Measurements from ENCODE around the gene COL16A1.

The COL16A1 gene

DNA sequence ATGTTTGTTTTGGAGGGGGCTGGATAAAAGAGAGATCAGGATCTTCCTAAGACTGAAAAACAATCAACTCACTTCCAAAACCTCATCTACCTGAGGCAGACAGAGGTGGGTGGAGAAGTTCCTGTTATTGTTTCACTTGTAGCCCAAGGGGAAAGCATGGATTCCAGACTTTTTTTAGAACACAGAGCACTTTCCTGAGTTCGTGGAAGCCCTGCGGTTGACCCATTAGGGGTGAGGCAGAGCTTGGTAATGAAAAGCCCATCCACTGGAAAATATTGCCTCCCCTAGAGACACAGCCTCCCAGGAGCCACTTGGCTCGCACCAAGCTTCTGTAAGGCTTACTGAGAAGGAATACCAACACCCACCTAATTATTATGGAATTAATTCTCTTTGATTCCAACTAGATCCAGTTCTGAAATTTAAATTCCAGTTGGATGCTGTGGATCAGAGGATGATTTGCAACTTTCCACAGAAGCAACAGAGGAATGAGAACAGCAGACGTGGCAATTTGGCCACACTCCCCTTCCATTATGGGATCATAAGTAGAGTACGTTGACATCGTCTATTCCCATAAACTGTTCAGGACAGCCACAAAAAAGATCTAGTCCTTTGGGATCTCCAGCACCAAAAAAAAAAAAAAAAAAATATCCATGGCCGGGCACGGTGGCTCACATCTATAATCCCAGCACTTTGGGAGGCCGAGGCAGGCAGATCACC is 55.0 kb downstream of the COL16A1 start:
- peaks cover 13% of the 10 kb centered on the region for H3K4me1 ChIP-seq (ENCODE audit: control insufficient read depth, low read length)
- H3F3A ChIP-seq (ENCODE audit: control insufficient read depth, insufficient read depth) = no peaks in the 10 kb centered on the region
- no peak overlapping the region for H3K4me3 ChIP-seq (ENCODE audit: low read length)
- no peaks in the 10 kb centered on the region for H3K9me3 ChIP-seq (ENCODE audit: control insufficient read depth, insufficient read depth, low read length)
- TF ChIP-seq, protein P1, sequence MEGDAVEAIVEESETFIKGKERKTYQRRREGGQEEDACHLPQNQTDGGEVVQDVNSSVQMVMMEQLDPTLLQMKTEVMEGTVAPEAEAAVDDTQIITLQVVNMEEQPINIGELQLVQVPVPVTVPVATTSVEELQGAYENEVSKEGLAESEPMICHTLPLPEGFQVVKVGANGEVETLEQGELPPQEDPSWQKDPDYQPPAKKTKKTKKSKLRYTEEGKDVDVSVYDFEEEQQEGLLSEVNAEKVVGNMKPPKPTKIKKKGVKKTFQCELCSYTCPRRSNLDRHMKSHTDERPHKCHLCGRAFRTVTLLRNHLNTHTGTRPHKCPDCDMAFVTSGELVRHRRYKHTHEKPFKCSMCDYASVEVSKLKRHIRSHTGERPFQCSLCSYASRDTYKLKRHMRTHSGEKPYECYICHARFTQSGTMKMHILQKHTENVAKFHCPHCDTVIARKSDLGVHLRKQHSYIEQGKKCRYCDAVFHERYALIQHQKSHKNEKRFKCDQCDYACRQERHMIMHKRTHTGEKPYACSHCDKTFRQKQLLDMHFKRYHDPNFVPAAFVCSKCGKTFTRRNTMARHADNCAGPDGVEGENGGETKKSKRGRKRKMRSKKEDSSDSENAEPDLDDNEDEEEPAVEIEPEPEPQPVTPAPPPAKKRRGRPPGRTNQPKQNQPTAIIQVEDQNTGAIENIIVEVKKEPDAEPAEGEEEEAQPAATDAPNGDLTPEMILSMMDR (IDR thresholded peaks at IDR 0.05; ENCODE audit: low read depth, low read length, poor library complexity, severe bottlenecking) = no peak
- no peak for TF ChIP-seq EZH2phosphoT487 (IDR thresholded peaks at IDR 0.05; ENCODE audit: borderline replicate concordance, low read length)
- H3K4me2 ChIP-seq (ENCODE audit: low read length) = no peak overlapping the region
- H4K20me1 ChIP-seq (ENCODE audit: control insufficient read depth, insufficient read depth, low read depth, low read length) = no peaks in the 10 kb centered on the region
- no peaks in the 10 kb centered on the region for H3K9me2 ChIP-seq (replicated peaks; ENCODE audit: control insufficient read depth, low read length)
- H3K36me3 ChIP-seq (ENCODE audit: control insufficient read depth, low read length) = peaks cover 8% of the 10 kb centered on the region; the same call in 1 of the 2 replicates
- peaks cover 8% of the 10 kb centered on the region for H3K79me2 ChIP-seq (ENCODE audit: control insufficient read depth, low read length)
- peaks cover 14% of the 10 kb centered on the region for H3K27me3 ChIP-seq (ENCODE audit: control insufficient read depth, low read length)
- no peak overlapping the region for H3K27ac ChIP-seq (ENCODE audit: low read depth, low read length)

DNA sequence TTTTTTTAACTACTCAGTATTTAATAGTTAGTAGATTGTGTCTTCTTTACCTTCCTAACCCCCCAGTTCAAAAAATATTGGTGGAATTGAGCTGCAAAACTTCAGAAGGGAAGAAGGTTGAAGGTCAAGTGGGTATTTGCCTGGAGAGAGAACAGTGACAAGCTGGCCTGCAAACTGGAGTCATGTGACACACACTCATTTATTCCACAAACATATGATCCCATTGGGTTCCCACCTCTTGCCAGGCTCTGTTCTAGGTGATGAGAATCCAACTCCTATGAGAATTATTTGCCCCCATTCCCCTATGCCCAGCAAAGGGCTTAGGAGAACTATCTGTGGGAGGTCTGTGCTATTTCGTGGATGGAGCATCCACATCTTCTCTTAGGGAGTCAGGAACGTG is 55.6 kb downstream of the COL16A1 start:
- Histone ChIP-seq H3K9me2 (replicated peaks; ENCODE audit: control insufficient read depth, low read length) (no peaks in the 10 kb centered on the region), H3K36me3 (ENCODE audit: control insufficient read depth, low read length) (peaks cover 8% of the 10 kb centered on the region; the same call in 1 of the 2 replicates), H3K4me3 (ENCODE audit: low read length) (no peak overlapping the region), H3K4me2 (ENCODE audit: low read length) (no peak overlapping the region), H3K9me3 (ENCODE audit: control insufficient read depth, insufficient read depth, low read length) (no peaks in the 10 kb centered on the region), H3K79me2 (ENCODE audit: control insufficient read depth, low read length) (peaks cover 14% of the 10 kb centered on the region), H4K20me1 (ENCODE audit: control insufficient read depth, insufficient read depth, low read depth, low read length) (no peaks in the 10 kb centered on the region), H3K27me3 (ENCODE audit: control insufficient read depth, low read length) (peaks cover 14% of the 10 kb centered on the region), H3K4me1 (ENCODE audit: control insufficient read depth, low read length) (peaks cover 19% of the 10 kb centered on the region), H3F3A (ENCODE audit: control insufficient read depth, insufficient read depth) (no peaks in the 10 kb centered on the region), H3K27ac (ENCODE audit: low read depth, low read length) (no peak overlapping the region)
- TF ChIP-seq EZH2phosphoT487 (IDR thresholded peaks at IDR 0.05; ENCODE audit: borderline replicate concordance, low read length) = no peak
- TF ChIP-seq, protein P1 (IDR thresholded peaks at IDR 0.05; ENCODE audit: low read depth, low read length, poor library complexity, severe bottlenecking) = no peak

DNA sequence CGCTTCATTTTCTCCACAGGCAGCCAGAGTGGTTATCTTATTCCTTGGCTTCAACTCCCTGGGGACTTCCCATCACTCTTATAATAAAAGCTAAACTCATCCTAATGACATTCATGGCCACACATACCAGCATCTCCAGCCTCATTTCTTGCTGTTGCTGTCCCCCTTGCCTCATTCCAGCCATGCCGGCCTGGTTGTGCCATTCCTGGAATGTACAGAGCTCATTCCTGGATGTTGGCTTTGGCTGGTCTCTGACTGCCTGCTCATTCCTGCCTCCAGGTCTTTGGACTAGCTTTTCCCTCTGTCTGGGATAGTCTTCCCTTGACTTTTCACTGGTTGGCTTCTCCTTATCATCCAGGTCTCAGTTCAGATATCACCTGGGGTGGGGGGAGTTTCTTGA is 56.7 kb downstream of the COL16A1 start:
- no peaks in the 10 kb centered on the region for H3K9me2 ChIP-seq (replicated peaks; ENCODE audit: control insufficient read depth, low read length)
- H4K20me1 ChIP-seq (ENCODE audit: control insufficient read depth, insufficient read depth, low read depth, low read length) = no peaks in the 10 kb centered on the region
- TF ChIP-seq EZH2phosphoT487 (IDR thresholded peaks at IDR 0.05; ENCODE audit: borderline replicate concordance, low read length) = no peak
- TF ChIP-seq, protein P1 (IDR thresholded peaks at IDR 0.05; ENCODE audit: low read depth, low read length, poor library complexity, severe bottlenecking) = no peak
- H3K4me2 ChIP-seq (ENCODE audit: low read length) = no peak overlapping the region
- H3K4me3 ChIP-seq (ENCODE audit: low read length) = no peak overlapping the region
- peaks cover 8% of the 10 kb centered on the region; the same call in 1 of the 2 replicates for H3K36me3 ChIP-seq (ENCODE audit: control insufficient read depth, low read length)
- no peaks in the 10 kb centered on the region for H3K9me3 ChIP-seq (ENCODE audit: control insufficient read depth, insufficient read depth, low read length)
- H3K27ac ChIP-seq (ENCODE audit: low read depth, low read length) = no peak overlapping the region
- H3K27me3 ChIP-seq (ENCODE audit: control insufficient read depth, low read length) = peaks cover 11% of the 10 kb centered on the region; the same call in 1 of the 2 replicates
- H3K4me1 ChIP-seq (ENCODE audit: control insufficient read depth, low read length) = peaks cover 21% of the 10 kb centered on the region
- H3F3A ChIP-seq (ENCODE audit: control insufficient read depth, insufficient read depth) = no peaks in the 10 kb centered on the region
- H3K79me2 ChIP-seq (ENCODE audit: control insufficient read depth, low read length) = peaks cover 25% of the 10 kb centered on the region

Data from DOHH2 (cell line).